ENCODE results near the gene FAM171A1.

Gene FAM171A1

DNA sequence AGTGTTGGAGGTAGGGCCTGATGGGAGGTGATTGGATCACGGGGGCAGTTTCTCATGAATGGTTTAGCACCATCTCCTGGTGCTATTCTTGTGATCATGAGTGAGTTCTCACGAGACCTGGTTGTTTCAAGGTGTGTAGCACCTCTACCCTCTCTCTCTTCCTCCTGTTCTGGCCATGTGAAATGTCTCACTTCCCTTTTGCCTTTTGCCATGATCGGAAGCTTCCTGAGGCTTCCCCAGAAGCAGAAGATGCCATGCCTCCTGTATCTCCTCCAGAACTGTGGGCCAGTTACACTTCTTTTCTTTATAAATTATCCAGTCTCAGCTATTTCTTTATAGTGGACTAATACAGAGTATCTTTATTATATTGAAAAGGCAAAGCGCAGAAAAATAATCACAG, 90.1 kb downstream of the FAM171A1 start:
- Histone ChIP-seq H3K79me2 (ENCODE audit: insufficient read depth, low read length) (no peaks in the 10 kb centered on the region), H3K9ac (ENCODE audit: low read depth, low read length, poor library complexity, severe bottlenecking) (no peak overlapping the region), H3K27me3 (ENCODE audit: insufficient read depth, low read length, poor library complexity, severe bottlenecking) (no peaks in the 10 kb centered on the region), H3F3A (ENCODE audit: low read depth) (no peaks in the 10 kb centered on the region), H3K4me1 (ENCODE audit: insufficient read depth, low read length, poor library complexity, severe bottlenecking) (no peaks in the 10 kb centered on the region), H3K36me3 (ENCODE audit: insufficient read depth, low read length) (no peaks in the 10 kb centered on the region), H3K4me3 (ENCODE audit: low read length, poor library complexity, severe bottlenecking) (no peak overlapping the region), H3K9me2 (replicated peaks; ENCODE audit: low read depth, low read length) (no peaks in the 10 kb centered on the region), H3K9me3 (ENCODE audit: insufficient read depth, low read depth, low read length) (no peaks in the 10 kb centered on the region), H2AFZ (ENCODE audit: low read length) (no peak overlapping the region), H4K20me1 (ENCODE audit: insufficient read depth, low read length, poor library complexity, severe bottlenecking) (no peaks in the 10 kb centered on the region), H3K4me2 (ENCODE audit: low read depth, low read length, poor library complexity, severe bottlenecking) (no peak overlapping the region)
- TF ChIP-seq, protein P1, sequence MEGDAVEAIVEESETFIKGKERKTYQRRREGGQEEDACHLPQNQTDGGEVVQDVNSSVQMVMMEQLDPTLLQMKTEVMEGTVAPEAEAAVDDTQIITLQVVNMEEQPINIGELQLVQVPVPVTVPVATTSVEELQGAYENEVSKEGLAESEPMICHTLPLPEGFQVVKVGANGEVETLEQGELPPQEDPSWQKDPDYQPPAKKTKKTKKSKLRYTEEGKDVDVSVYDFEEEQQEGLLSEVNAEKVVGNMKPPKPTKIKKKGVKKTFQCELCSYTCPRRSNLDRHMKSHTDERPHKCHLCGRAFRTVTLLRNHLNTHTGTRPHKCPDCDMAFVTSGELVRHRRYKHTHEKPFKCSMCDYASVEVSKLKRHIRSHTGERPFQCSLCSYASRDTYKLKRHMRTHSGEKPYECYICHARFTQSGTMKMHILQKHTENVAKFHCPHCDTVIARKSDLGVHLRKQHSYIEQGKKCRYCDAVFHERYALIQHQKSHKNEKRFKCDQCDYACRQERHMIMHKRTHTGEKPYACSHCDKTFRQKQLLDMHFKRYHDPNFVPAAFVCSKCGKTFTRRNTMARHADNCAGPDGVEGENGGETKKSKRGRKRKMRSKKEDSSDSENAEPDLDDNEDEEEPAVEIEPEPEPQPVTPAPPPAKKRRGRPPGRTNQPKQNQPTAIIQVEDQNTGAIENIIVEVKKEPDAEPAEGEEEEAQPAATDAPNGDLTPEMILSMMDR (conservative IDR thresholded peaks at IDR 0.05; ENCODE audit: low read length), result no peak
- no peak for TF ChIP-seq EZH2phosphoT487 (IDR thresholded peaks at IDR 0.05; ENCODE audit: borderline replicate concordance)

DNA sequence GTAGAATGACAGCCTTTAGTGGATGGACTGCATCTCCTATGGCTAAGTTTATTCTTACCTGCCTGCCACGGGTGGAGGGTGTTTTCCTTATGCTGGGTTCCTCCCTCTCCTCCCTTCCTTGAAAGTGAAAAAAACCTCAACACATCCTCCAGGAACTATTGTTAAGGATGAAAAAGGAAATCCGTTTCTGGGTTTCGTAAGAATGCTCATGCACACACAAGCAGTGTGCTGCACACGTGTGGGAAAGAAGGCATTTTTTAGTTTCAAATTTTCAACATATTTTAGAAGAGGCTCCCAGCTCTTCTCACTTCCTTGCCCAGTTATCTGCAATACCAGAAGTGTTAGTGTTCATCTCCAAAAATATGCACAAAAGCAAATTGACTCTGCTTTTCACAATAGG, 90.6 kb downstream of the FAM171A1 start:
- Histone ChIP-seq H3K4me1 (ENCODE audit: insufficient read depth, low read length, poor library complexity, severe bottlenecking) (no peaks in the 10 kb centered on the region), H3K27me3 (ENCODE audit: insufficient read depth, low read length, poor library complexity, severe bottlenecking) (no peaks in the 10 kb centered on the region), H2AFZ (ENCODE audit: low read length) (no peak overlapping the region)

DNA sequence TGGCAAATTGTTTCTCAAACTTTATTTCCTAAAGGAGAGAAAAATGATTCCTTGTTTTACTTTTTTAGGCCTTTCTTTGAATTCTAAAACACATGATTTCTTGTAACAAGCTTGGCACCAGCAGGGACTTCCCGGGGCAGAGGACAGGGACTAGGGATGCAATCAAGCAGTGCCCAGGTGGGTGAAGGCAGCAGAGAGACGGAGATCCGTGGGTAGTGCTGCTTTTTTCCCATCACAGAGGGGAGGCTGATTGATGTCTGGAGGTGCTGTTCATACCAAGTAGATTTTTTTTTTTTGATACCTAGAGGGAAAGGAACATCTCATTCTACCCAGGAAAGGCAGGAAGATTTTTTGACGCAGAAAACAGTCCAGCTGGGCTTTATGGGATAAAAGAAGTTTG, 91.9 kb downstream of the FAM171A1 start:
- H3K4me3 ChIP-seq (ENCODE audit: low read length, poor library complexity, severe bottlenecking), result no peak overlapping the region
- TF ChIP-seq, protein P1 (conservative IDR thresholded peaks at IDR 0.05; ENCODE audit: low read length), result no peak
- TF ChIP-seq EZH2phosphoT487 (IDR thresholded peaks at IDR 0.05; ENCODE audit: borderline replicate concordance), result no peak
- no peaks in the 10 kb centered on the region for H3K27me3 ChIP-seq (ENCODE audit: insufficient read depth, low read length, poor library complexity, severe bottlenecking)
- no peak overlapping the region for H2AFZ ChIP-seq (ENCODE audit: low read length)
- no peaks in the 10 kb centered on the region for H3K9me2 ChIP-seq (replicated peaks; ENCODE audit: low read depth, low read length)
- no peaks in the 10 kb centered on the region for H3K4me1 ChIP-seq (ENCODE audit: insufficient read depth, low read length, poor library complexity, severe bottlenecking)
- no peak overlapping the region for H3K9ac ChIP-seq (ENCODE audit: low read depth, low read length, poor library complexity, severe bottlenecking)
- H3K79me2 ChIP-seq (ENCODE audit: insufficient read depth, low read length), result no peaks in the 10 kb centered on the region
- H3F3A ChIP-seq (ENCODE audit: low read depth), result no peaks in the 10 kb centered on the region
- H4K20me1 ChIP-seq (ENCODE audit: insufficient read depth, low read length, poor library complexity, severe bottlenecking), result no peaks in the 10 kb centered on the region
- H3K36me3 ChIP-seq (ENCODE audit: insufficient read depth, low read length), result no peaks in the 10 kb centered on the region
- H3K9me3 ChIP-seq (ENCODE audit: insufficient read depth, low read depth, low read length), result no peaks in the 10 kb centered on the region
- no peak overlapping the region for H3K4me2 ChIP-seq (ENCODE audit: low read depth, low read length, poor library complexity, severe bottlenecking)

More for the DNA sequence above, 90.6 kb downstream of the FAM171A1 start:
- no peak overlapping the region for H3K9ac ChIP-seq (ENCODE audit: low read depth, low read length, poor library complexity, severe bottlenecking)
- no peaks in the 10 kb centered on the region for H4K20me1 ChIP-seq (ENCODE audit: insufficient read depth, low read length, poor library complexity, severe bottlenecking)
- H3K4me2 ChIP-seq (ENCODE audit: low read depth, low read length, poor library complexity, severe bottlenecking), result no peak overlapping the region
- no peaks in the 10 kb centered on the region for H3K79me2 ChIP-seq (ENCODE audit: insufficient read depth, low read length)
- no peak overlapping the region for H3K4me3 ChIP-seq (ENCODE audit: low read length, poor library complexity, severe bottlenecking)
- H3K9me3 ChIP-seq (ENCODE audit: insufficient read depth, low read depth, low read length), result no peaks in the 10 kb centered on the region
- TF ChIP-seq, protein P1 (conservative IDR thresholded peaks at IDR 0.05; ENCODE audit: low read length), result no peak
- no peak for TF ChIP-seq EZH2phosphoT487 (IDR thresholded peaks at IDR 0.05; ENCODE audit: borderline replicate concordance)
- H3K36me3 ChIP-seq (ENCODE audit: insufficient read depth, low read length), result no peaks in the 10 kb centered on the region
- H3F3A ChIP-seq (ENCODE audit: low read depth), result no peaks in the 10 kb centered on the region
- H3K9me2 ChIP-seq (replicated peaks; ENCODE audit: low read depth, low read length), result no peaks in the 10 kb centered on the region
